Neuronal stem cell (in vitro differentiated cells): Measurements from ENCODE around the gene APOBEC3H.
A peak's percentile ranks its signal among the peaks of the same experiment; 100 is the strongest.

Experiments
- DNase-seq: peaks from one replicate; pipeline ENCODE4 v3.0.0-alpha.2; 2013; ENCODE audit warnings: low spot score
- H2AFZ ChIP-seq: one replicate; pipeline ENCODE4 v1.6.1; 2013; ENCODE audit warnings: mild to moderate bottlenecking, low read length, inconsistent platforms
- H2AK5ac ChIP-seq: 2 replicates; pipeline ENCODE4 v1.6.1; 2013; ENCODE audit warnings: low read depth, mild to moderate bottlenecking, inconsistent platforms, low read length, moderate library complexity, mixed read lengths
- H2BK120ac ChIP-seq: 2 replicates; pipeline ENCODE4 v1.6.1; 2013; ENCODE audit warnings: low read depth, mild to moderate bottlenecking, inconsistent platforms, low read length, moderate library complexity, mixed read lengths
- H2BK12ac ChIP-seq: one replicate; pipeline ENCODE4 v1.6.1; 2013; ENCODE audit warnings: low read length, inconsistent platforms
- H2BK15ac ChIP-seq: 2 replicates; pipeline ENCODE4 v1.6.1; 2013; ENCODE audit warnings: mild to moderate bottlenecking, low read length, inconsistent platforms, mixed read lengths
- H2BK5ac ChIP-seq: one replicate; pipeline ENCODE4 v1.6.1; 2013; ENCODE audit warnings: inconsistent platforms, mild to moderate bottlenecking, low read length, moderate library complexity
- H3K14ac ChIP-seq: one replicate; pipeline ENCODE4 v1.6.1; 2013; ENCODE audit warnings: low read length, inconsistent platforms
- H3K18ac ChIP-seq: 2 replicates; pipeline ENCODE4 v1.6.1; 2013; ENCODE audit warnings: low read length, inconsistent platforms
- H3K23ac ChIP-seq: 2 replicates; pipeline ENCODE4 v1.6.1; 2013; ENCODE audit warnings: low read depth, mild to moderate bottlenecking, mixed read lengths, low read length, inconsistent platforms; ENCODE audit not compliant: poor library complexity
- H3K27ac ChIP-seq: replicated peaks from 3 replicates; pipeline ENCODE4 v1.5.1; 2013; ENCODE audit warnings: low read length, inconsistent platforms
- H3K27me3 ChIP-seq, 3 experiments: 2 replicates each; pipeline ENCODE4 v1.6.1; 2013; ENCODE audit warnings: low read length in 3 of 3, mild to moderate bottlenecking in 2 of 3, inconsistent platforms in 1 of 3, low read depth in 1 of 3, mixed read lengths in 1 of 3, moderate library complexity in 1 of 3; ENCODE audit not compliant: control insufficient read depth in 3 of 3, insufficient read depth in 3 of 3
- H3K36me3 ChIP-seq, 2 donors: replicated peaks in 1 of 2; 2 replicates each; pipeline ENCODE4 v1.6.1; 2013; ENCODE audit warnings: low read length in 2 of 2; ENCODE audit not compliant: control insufficient read depth in 2 of 2, insufficient read depth in 2 of 2
- H3K4ac ChIP-seq: 2 replicates; pipeline ENCODE4 v1.6.1; 2013; ENCODE audit warnings: inconsistent platforms, mild to moderate bottlenecking, low read length, moderate library complexity
- H3K4me1 ChIP-seq, 2 donors: 1 replicate in 1 of 2; 2 replicates in 1 of 2; pipeline ENCODE4 v1.6.1; 2013; ENCODE audit warnings: low read length in 2 of 2, low read depth in 1 of 2; ENCODE audit not compliant: control insufficient read depth in 2 of 2, insufficient read depth in 1 of 2
- H3K4me2 ChIP-seq: one replicate; pipeline ENCODE4 v1.6.1; 2013; ENCODE audit warnings: mild to moderate bottlenecking, low read length, inconsistent platforms; ENCODE audit not compliant: insufficient read depth, poor library complexity, severe bottlenecking
- H3K4me3 ChIP-seq, 2 donors: 2 replicates each; pipeline ENCODE4 v1.5.1; 2013; ENCODE audit warnings: low read length in 2 of 2, mild to moderate bottlenecking in 2 of 2, inconsistent platforms in 1 of 2, moderate library complexity in 1 of 2
- H3K79me1 ChIP-seq: one replicate; pipeline ENCODE4 v1.6.1; 2013; ENCODE audit warnings: low read depth, mild to moderate bottlenecking, inconsistent platforms, low read length, moderate library complexity
- H3K9ac ChIP-seq: one replicate; pipeline ENCODE4 v1.6.1; 2013; ENCODE audit warnings: mild to moderate bottlenecking, low read depth, low read length, inconsistent platforms; ENCODE audit not compliant: poor library complexity
- H3K9me3 ChIP-seq, 2 donors: replicated peaks in 1 of 2; 2 replicates each; pipeline versions ENCODE3 to v1.6.1; 2013; ENCODE audit warnings: low read length in 2 of 2, mild to moderate bottlenecking in 2 of 2, inconsistent platforms in 1 of 2, low read depth in 1 of 2, mixed read lengths in 1 of 2, moderate library complexity in 1 of 2; ENCODE audit not compliant: control insufficient read depth in 2 of 2, insufficient read depth in 1 of 2
- H4K8ac ChIP-seq: one replicate; pipeline ENCODE4 v1.6.1; 2013; ENCODE audit warnings: low read depth, mild to moderate bottlenecking, inconsistent platforms, low read length, moderate library complexity
- H4K91ac ChIP-seq: one replicate; pipeline ENCODE4 v1.6.1; 2013; ENCODE audit warnings: low read length, low read depth, mild to moderate bottlenecking, inconsistent platforms; ENCODE audit not compliant: poor library complexity
- WGBS, 2 donors: extraction: QIAGEN DNeasy Blood & Tissue Kit; methylation state at CpG; one replicate each; pipeline ENCODE4 v1.1.7; 2013; ENCODE audit warnings: missing lambda C conversion rate in 2 of 2, mixed read lengths in 1 of 2; ENCODE audit not compliant: insufficient read length in 2 of 2, insufficient replicate concordance in 1 of 2; ENCODE audit errors: extremely low coverage in 2 of 2; 5-methylcytosine and 5-hydroxymethylcytosine counted together

The APOBEC3H gene

DNA sequence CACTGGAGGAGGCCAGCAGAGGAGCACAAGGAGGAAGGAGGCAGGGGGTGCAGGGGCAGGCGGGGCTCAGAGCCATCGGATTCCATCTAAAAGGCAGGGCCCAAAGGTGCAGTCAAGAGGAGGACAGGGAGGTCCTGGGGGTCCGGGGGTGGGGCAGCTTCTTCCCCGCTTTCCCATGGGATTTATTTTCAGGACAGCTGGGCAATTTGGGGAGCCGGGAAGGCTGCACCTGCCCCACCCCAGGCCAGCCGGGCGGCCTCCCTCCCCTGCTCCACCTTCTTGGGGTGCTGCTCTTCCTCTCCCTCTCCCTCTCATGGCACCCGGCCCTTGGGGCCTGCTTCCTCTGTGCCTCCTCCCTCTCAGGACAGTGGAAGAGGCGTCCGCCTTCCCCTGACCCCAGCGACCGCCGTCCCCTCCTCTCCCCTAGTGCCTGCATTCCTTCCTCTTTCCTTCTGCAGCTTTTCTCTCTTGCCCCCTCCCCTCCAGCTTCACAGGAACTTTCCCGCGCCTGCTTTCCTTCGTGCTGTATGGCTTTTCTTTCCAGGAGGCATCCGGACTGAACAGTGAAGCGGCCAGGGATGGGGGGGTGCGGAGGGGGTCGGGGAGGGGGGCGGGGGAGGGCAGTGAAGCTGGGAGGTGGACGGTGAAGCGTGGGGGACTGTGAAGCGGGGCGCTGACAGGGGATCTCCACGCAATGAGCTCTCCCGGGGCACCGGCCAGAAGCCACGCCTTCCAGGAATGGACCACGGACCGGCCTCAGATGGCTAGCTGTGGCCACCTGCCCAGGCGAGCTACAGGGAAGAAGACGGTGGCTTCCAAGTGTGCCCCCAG, 26.9 kb downstream of the APOBEC3H start:
- Histone ChIP-seq H2AK5ac (peak overlapping the region; percentile 80), H3K9me3 (peaks cover 5 to 6% of the 10 kb centered on the region in 2 donors), H3K27ac (peak overlapping the region; percentile 76), H2BK5ac (peak overlapping the region; percentile 94), H3K14ac (peak overlapping the region; percentile 63), H3K4me2 (no peak overlapping the region), H3K18ac (peak overlapping the region; percentile 96), H3K4me1 (peaks cover 11 to 17% of the 10 kb centered on the region in 2 donors), H3K27me3 (peaks cover 0 to 2% (median 0%) of the 10 kb centered on the region in 3 experiments), H2BK12ac (peak overlapping the region; percentile 73), H2AFZ (peak overlapping the region; percentile 92), H3K79me1 (no peaks in the 10 kb centered on the region), H3K4ac (no peak overlapping the region), H3K4me3 (no peak overlapping the region), H4K8ac (no peak overlapping the region), H3K9ac (no peak overlapping the region), H4K91ac (peak overlapping the region; percentile 75), H2BK120ac (peak overlapping the region; percentile 82), H3K23ac (peak overlapping the region; percentile 86), H3K36me3 (no peaks in the 10 kb centered on the region), H2BK15ac (peak overlapping the region; percentile 71)
- WGBS, 2 donors, result no CpG with 5 or more reads among the region's 33 CpGs
- DNase-seq, result no peak

GRCh38 chr22:39125622-39126021, 28.6 kb downstream of the APOBEC3H start:
- Histone ChIP-seq H2BK120ac (no peak overlapping the region), H4K8ac (no peak overlapping the region), H3K23ac (no peak overlapping the region), H3K79me1 (no peaks in the 10 kb centered on the region), H3K9me3 (peaks cover 5 to 6% of the 10 kb centered on the region in 2 donors), H3K27ac (no peak overlapping the region), H3K36me3 (no peaks in the 10 kb centered on the region), H3K9ac (no peak overlapping the region), H4K91ac (no peak overlapping the region), H3K27me3 (peaks cover 0 to 2% (median 0%) of the 10 kb centered on the region in 3 experiments), H2BK15ac (peak overlapping the region; percentile 55), H2BK5ac (no peak overlapping the region), H3K4me1 (peaks cover 22 to 32% of the 10 kb centered on the region in 2 donors), H3K4me3 (no peak overlapping the region), H2AK5ac (no peak overlapping the region), H2BK12ac (peak overlapping the region; percentile 30), H3K4me2 (no peak overlapping the region), H3K14ac (no peak overlapping the region), H2AFZ (no peak overlapping the region), H3K18ac (no peak overlapping the region), H3K4ac (no peak overlapping the region)
- no CpG with 5 or more reads among the region's 5 CpGs for WGBS, 2 donors
- no peak for DNase-seq

- H3K9ac ChIP-seq, result no peak overlapping the region
- H2AFZ ChIP-seq, result no peak overlapping the region
- no peak overlapping the region for H3K23ac ChIP-seq
- no peak overlapping the region for H3K4me3 ChIP-seq
- peak overlapping the region; percentile 88 for H2AK5ac ChIP-seq
- peaks cover 5 to 6% of the 10 kb centered on the region in 2 donors for H3K9me3 ChIP-seq
- H3K14ac ChIP-seq, result no peak overlapping the region
- H3K36me3 ChIP-seq, result no peaks in the 10 kb centered on the region
- H2BK15ac ChIP-seq, result peak overlapping the region; percentile 78
- H2BK120ac ChIP-seq, result peak overlapping the region; percentile 45
- H3K27ac ChIP-seq, result no peak overlapping the region
- H3K79me1 ChIP-seq, result no peaks in the 10 kb centered on the region
- H3K18ac ChIP-seq, result peak overlapping the region; percentile 20
- H2BK5ac ChIP-seq, result no peak overlapping the region
- peaks cover 0 to 2% (median 0%) of the 10 kb centered on the region in 3 experiments for H3K27me3 ChIP-seq
- no peak overlapping the region for H2BK12ac ChIP-seq
- no peak overlapping the region for H3K4me2 ChIP-seq
- DNase-seq, result no peak
- H3K4me1 ChIP-seq, result peaks cover 36 to 50% of the 10 kb centered on the region in 2 donors
- WGBS, 2 donors, result no CpG with 5 or more reads among the region's 6 CpGs
- no peak overlapping the region for H3K4ac ChIP-seq
- H4K8ac ChIP-seq, result no peak overlapping the region
- no peak overlapping the region for H4K91ac ChIP-seq
Measured at GRCh38 chr22:39128508-39128907, 31.5 kb downstream of the APOBEC3H start.

- H3K4ac ChIP-seq, result no peak overlapping the region
- no peak overlapping the region for H2AFZ ChIP-seq
- H4K8ac ChIP-seq, result no peak overlapping the region
- H3K79me1 ChIP-seq, result no peaks in the 10 kb centered on the region
- H3K9ac ChIP-seq, result no peak overlapping the region
- no peak overlapping the region for H3K14ac ChIP-seq
- peaks cover 0 to 2% (median 0%) of the 10 kb centered on the region in 3 experiments for H3K27me3 ChIP-seq
- no peak overlapping the region for H3K4me2 ChIP-seq
- H2BK12ac ChIP-seq, result no peak overlapping the region
- H3K36me3 ChIP-seq, result no peaks in the 10 kb centered on the region
- no peak overlapping the region for H2BK5ac ChIP-seq
- H2BK15ac ChIP-seq, result peak overlapping the region; percentile 78
- H3K27ac ChIP-seq, result no peak overlapping the region
- no peak overlapping the region for H2BK120ac ChIP-seq
- no peak overlapping the region for H3K4me3 ChIP-seq
- H2AK5ac ChIP-seq, result peak overlapping the region; percentile 88
- no peak overlapping the region for H4K91ac ChIP-seq
- no peak for DNase-seq
- H3K18ac ChIP-seq, result no peak overlapping the region
- H3K9me3 ChIP-seq, result peaks cover 5 to 6% of the 10 kb centered on the region in 2 donors
- no CpG with 5 or more reads among the region's 4 CpGs for WGBS, 2 donors
- H3K4me1 ChIP-seq, result peaks cover 32 to 45% of the 10 kb centered on the region in 2 donors
- no peak overlapping the region for H3K23ac ChIP-seq
Measured at GRCh38 chr22:39129081-39129480, 32.0 kb downstream of the APOBEC3H start.
